NOMO-1 treated with DMSO at 0.1 percent for 48 hours (cell line): ENCODE measurements around the gene ZNG1C.
"Not testable (repeated sequence)": the region's sequence is repeated elsewhere in the genome, so short reads cannot be mapped to it uniquely, and the experiment has no call there.

Source experiments
- DNase-seq: peaks from one replicate; lab custom pipeline; 2025; ENCODE audit not compliant: unreplicated experiment; lab: John Stamatoyannopoulos, UW

Gene ZNG1C

DNA sequence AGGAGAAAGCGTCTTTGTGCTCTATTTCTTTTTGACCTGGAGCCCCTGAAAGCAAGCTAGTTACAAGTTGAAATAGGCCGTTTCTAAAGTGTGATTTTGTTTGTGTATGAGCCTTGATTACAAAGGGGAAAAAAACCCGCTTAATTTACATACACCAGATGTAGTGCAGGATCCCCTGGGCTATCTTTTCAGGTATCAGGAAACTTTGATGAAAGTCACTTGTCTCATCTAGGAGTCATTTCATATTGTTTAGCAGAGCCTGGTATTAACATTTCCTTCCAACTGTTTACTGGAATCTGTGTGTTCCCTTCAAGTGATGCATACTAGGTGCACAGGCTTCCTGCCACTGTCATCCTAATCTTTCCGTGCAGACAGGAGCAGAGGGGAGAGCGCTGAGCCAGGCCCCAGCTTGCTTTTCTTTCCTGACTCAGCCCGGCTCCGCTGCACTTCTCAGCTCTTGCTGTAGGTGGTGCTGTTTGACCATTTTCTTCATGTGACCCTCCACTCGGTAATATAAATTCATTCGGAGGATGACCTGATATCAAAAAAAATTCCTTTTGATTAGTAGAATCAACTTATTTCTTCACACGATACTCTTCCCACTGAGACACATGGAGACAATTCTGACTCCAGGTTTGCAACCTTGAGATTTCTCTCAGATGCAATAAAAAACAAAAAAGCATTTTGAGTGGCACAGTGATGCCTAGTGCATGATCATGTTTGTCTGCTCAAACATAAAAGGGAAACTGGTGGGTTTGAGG lies 100.7 kb downstream of the ZNG1C start:
- DNase-seq, result not testable (repeated sequence)

DNA sequence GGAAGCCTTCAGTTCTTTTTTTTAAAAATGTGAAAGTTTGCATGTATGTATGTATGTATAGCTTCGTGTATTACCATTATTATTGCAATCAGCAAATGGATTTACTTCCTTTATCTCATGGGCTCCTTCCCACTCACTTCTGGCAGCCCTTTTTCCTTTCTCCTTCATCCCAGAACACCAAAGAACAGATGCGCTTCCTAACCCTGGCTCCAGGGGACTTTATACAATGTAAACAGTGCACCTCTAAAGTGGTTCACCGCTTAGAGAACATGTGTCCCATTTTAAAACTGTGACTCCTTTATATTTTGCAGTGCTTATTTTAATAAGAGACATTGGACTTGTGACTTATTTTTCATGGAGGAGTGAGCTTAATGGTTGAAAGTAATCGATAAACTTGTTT lies 101.5 kb downstream of the ZNG1C start:
- DNase-seq, result not testable (repeated sequence)

DNA sequence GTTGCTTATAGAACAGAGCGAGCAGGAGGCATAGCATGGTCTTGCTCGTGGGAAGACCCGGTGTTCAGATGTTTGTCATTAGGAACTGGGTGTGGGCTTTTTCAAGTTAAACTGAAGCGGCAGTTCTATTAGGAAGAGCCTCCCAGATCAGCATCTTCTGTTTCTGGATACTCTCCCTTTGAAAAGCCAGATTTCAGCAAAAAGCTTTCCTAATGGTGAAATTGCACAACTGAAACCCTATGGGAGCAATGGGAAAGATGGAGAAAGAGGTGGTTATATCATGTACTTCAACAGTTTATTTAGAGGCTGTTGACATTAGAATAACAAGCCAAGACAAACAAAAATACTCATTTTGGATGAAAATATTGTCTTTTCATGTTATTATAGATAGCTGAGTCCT lies 102.2 kb downstream of the ZNG1C start:
- DNase-seq, result not testable (repeated sequence)
